ENCODE results near the gene CST1. TPM values are rescaled to one million over a fixed set of nuclear protein-coding genes. Genes with fewer than 3 reads are reported as not detected.
A peak's percentile ranks its signal among the peaks of the same experiment; 100 is the strongest.
"Not testable (repeated sequence)": the region's sequence is repeated elsewhere in the genome, so short reads cannot be mapped to it uniquely, and the experiment has no call there.

The CST1 gene
- total RNA-seq, 2 experiments from 2014 or later: not detected

DNA sequence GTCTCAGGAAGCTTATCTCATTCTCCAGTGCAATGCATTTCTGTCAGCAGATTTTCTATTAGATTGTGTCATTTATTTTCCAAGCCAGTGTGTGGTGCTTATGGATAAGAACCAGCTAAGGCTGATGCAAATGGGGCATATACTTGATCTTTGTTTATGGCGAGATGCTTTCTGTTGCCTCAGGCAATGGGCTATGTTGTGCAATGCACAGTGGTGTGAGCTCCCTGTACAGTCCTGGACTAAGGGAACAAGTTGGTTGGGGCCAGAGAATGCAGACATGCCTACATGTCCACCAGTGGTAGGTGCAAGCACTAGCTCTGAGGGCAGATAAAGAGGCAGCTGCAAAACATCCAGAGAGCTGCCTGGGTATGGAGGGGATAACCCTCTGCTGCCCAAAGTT lies 16.3 kb downstream of the CST1 start:
- H3K9me3 Mint-ChIP-seq (ENCODE audit: low read depth); CTCF ChIA-PET; ATAC-seq; H3K36me3 Mint-ChIP-seq (ENCODE audit: low read depth); POLR2A ChIA-PET; intact Hi-C loops (cut with DNase I, micrococcal nuclease); H3K27me3 Mint-ChIP-seq; H3K4me3 Mint-ChIP-seq; DNase-seq; H3K27ac Mint-ChIP-seq; H3K4me1 Mint-ChIP-seq: not testable (repeated sequence)

DNA sequence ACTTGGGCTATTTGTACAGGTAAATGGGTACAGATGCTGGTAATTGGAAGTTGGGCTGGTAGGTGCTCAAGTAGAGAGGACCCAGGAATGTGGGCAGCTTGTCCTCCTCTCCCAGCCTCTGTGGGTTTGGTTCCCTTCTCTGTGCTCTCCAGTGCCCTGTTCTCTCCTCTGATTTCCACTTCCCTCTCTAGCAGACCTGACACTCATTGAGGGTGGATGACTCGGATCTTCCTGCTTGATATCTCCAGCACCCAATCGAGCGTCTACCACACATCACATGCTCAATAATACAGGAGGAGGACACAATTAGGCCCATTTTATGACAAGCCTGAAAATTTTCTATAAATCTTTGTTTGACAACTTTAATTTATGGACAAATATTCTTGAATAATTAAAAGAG lies 23.7 kb downstream of the CST1 start:
- DNase-seq: no peak
- Mint-ChIP-seq H3K27me3 (peaks cover 5% of the 10 kb centered on the region), H3K9me3 (ENCODE audit: low read depth) (no peaks in the 10 kb centered on the region), H3K4me3 (no peak overlapping the region), H3K36me3 (ENCODE audit: low read depth) (no peaks in the 10 kb centered on the region), H3K27ac (no peak overlapping the region), H3K4me1 (no peaks in the 10 kb centered on the region)
- ChIA-PET CTCF (no interaction called here), POLR2A (no interaction called here)
- ATAC-seq: no peak
- intact Hi-C loops (cut with DNase I, micrococcal nuclease): no loop called here

DNA sequence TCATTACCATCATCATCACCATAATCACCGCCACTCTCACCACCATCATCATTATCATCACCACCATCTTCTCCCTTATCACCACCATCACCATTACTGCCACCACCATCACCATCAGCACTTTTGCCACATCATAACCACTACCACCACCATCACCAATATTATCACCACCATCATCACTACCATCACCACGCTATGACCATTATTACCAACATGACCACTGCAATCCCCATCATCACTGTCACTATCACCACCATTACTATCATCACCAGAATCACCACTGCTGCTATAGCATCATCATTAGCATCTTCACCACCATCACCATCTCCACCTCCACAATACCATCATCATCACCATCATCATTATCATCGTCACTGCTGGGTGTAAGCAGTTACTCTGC lies 25.6 kb downstream of the CST1 start:
- ChIA-PET CTCF (no interaction called here), POLR2A (no interaction called here)
- Mint-ChIP-seq H3K27ac (no peak overlapping the region), H3K4me3 (no peak overlapping the region), H3K4me1 (no peaks in the 10 kb centered on the region), H3K27me3 (peaks cover 3% of the 10 kb centered on the region), H3K9me3 (ENCODE audit: low read depth) (no peaks in the 10 kb centered on the region), H3K36me3 (ENCODE audit: low read depth) (no peaks in the 10 kb centered on the region)
- ATAC-seq: no peak
- DNase-seq: no peak
- intact Hi-C loops (cut with DNase I, micrococcal nuclease): no loop called here

DNA sequence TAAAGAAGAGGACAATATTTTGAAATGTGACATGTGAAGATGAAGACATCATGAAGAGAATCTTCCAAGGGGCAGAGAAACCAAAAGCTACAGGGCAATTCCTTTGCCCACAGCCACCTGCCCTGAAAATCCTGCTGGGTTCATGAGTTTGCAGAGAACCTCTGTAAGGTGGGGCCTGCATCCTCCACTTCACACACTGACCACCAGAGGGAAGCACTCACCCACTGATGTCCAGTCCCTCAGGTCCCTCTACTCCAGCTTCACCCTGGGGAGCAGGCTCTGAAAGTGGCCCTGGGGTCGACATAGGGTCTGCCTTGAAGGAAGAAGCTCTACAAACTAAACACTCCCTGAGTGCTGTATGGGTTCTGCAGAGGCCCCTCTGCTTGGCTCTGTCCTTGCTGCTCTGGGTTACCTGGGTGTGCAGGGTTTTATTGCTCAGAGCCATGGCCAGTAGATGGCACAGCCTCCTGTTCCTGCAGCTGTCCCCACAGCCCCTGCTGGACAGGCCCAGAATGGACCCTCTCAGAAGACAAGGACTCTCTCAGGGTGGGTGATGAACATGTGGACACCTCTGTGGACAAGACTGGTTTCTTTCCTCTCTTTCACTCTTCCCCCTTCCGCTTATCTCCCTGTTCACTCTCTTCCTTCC lies 27.0 kb downstream of the CST1 start:
- H3K27me3 Mint-ChIP-seq; H3K4me1 Mint-ChIP-seq; H3K36me3 Mint-ChIP-seq (ENCODE audit: low read depth); H3K4me3 Mint-ChIP-seq; H3K9me3 Mint-ChIP-seq (ENCODE audit: low read depth); intact Hi-C loops (cut with DNase I, micrococcal nuclease); POLR2A ChIA-PET; CTCF ChIA-PET; H3K27ac Mint-ChIP-seq: not testable (repeated sequence)
- DNase-seq: peak; percentile 61
- peak; percentile 58 for ATAC-seq

DNA sequence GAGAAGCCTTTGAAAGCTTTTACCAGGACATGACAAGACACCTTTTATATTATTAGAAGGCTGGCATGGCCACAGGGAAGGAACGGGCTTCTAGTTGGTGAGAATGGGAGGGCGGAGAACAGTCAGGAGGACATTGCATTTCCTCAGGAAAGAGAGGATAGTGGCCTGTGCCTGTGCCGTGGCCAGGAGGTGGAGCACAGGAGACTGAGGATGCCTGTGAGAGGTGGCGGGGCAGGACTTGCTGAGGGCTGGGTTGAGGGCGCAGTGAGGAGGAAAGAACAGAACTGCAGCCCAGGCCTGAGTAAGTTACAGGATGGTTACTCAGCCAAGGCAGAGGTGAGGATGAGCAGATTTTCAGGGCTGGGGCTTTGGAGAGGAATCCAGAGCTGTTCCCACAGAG lies 27.9 kb downstream of the CST1 start:
- DNase-seq; H3K36me3 Mint-ChIP-seq (ENCODE audit: low read depth); POLR2A ChIA-PET; ATAC-seq; CTCF ChIA-PET; H3K4me1 Mint-ChIP-seq; H3K9me3 Mint-ChIP-seq (ENCODE audit: low read depth); intact Hi-C loops (cut with DNase I, micrococcal nuclease); H3K4me3 Mint-ChIP-seq; H3K27me3 Mint-ChIP-seq; H3K27ac Mint-ChIP-seq: not testable (repeated sequence)

DNA sequence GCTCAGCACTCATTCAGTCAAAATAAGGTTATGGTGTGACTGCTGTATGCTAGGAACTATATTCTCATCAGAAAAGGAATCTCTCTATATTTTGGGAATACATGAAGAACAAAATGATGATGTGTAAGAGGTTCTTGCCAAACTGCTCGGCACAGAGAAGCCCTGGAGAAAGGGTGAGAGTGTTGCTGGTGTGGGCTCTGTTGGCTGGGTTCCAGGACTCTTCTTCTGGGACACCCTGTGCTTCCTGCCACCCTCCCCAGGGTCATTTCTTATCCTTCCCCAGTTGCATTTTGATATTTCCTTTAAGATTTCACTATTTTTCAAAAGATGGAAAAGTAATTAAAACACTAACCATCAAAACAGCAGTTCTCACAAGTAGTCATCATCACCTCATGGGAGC lies 28.8 kb downstream of the CST1 start:
- H3K36me3 Mint-ChIP-seq (ENCODE audit: low read depth): no peaks in the 10 kb centered on the region
- H3K9me3 Mint-ChIP-seq (ENCODE audit: low read depth): no peaks in the 10 kb centered on the region
- POLR2A ChIA-PET: no interaction called here
- H3K27me3 Mint-ChIP-seq: peaks cover 9% of the 10 kb centered on the region
- intact Hi-C loops (cut with DNase I, micrococcal nuclease): no loop called here
- H3K4me1 Mint-ChIP-seq: no peaks in the 10 kb centered on the region
- CTCF ChIA-PET: no interaction called here
- no peak overlapping the region for H3K4me3 Mint-ChIP-seq
- ATAC-seq (no peak), DNase-seq (no peak)
- no peak overlapping the region for H3K27ac Mint-ChIP-seq

DNA sequence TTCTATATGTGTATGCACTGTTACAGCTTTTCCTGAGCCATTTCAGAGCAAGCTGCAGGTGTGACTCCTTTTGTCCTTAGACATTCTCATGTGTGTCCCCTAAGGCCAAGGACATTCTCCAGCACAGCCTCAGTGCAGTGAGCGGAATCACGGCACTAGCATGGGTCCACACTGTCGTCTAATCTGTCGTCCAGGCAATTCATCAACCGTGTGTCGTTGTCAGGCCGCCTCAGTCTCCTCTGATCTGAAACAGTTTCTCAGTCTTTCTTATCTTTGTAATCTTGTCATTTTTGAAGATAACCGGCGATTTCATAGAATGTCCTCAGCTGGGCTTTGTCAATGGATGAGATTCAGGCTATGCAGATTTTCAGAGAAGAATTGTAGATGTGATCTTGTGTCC lies 31.4 kb downstream of the CST1 start:
- ATAC-seq; DNase-seq; H3K9me3 Mint-ChIP-seq (ENCODE audit: low read depth); POLR2A ChIA-PET; H3K27me3 Mint-ChIP-seq; CTCF ChIA-PET; H3K27ac Mint-ChIP-seq; H3K4me1 Mint-ChIP-seq; H3K4me3 Mint-ChIP-seq; H3K36me3 Mint-ChIP-seq (ENCODE audit: low read depth); intact Hi-C loops (cut with DNase I, micrococcal nuclease): not testable (repeated sequence)

DNA sequence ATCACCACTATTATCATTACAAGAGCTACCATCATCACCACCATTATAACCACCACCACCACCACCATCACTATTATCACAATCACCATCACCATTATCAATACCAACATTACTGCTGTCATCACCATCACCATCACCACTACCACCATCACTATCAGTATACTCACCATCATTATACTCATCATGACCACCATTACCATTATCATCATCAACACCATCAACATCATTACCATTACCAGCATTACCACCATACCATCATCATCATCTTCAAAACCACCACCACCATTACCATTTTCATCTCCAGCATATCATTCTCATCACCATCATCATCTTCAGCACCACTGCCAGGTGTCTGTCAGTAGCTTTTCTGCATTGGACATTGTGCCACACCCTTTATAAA lies 39.0 kb downstream of the CST1 start:
- H3K36me3 Mint-ChIP-seq (ENCODE audit: low read depth); H3K27ac Mint-ChIP-seq; H3K9me3 Mint-ChIP-seq (ENCODE audit: low read depth); POLR2A ChIA-PET; CTCF ChIA-PET; intact Hi-C loops (cut with DNase I, micrococcal nuclease); ATAC-seq; H3K27me3 Mint-ChIP-seq; DNase-seq; H3K4me1 Mint-ChIP-seq; H3K4me3 Mint-ChIP-seq: not testable (repeated sequence)

DNA sequence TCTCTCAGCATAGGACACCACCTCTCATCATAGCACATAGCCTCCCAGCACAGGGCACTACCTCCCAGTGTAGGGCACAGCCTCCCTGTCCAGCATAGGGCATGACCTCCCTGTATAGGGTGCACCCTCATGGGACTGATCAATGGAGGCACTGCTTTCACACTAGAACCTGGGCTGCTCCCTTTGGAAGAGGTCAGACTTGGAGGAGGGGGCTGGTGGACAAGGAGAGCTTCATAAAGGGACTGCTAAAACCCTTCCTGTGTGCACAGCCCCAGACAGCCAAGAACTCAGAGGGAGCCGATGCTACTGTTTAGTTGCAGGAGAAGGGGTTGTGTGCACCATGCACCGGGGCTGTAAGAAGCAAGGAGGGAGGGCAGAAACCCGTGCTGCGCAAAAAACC lies 40.0 kb downstream of the CST1 start:
- intact Hi-C loops (cut with DNase I, micrococcal nuclease): no loop called here
- ChIA-PET CTCF (no interaction called here), POLR2A (no interaction called here)
- Mint-ChIP-seq H3K36me3 (ENCODE audit: low read depth) (no peaks in the 10 kb centered on the region), H3K4me3 (no peak overlapping the region), H3K27ac (no peak overlapping the region), H3K27me3 (no peaks in the 10 kb centered on the region), H3K4me1 (no peaks in the 10 kb centered on the region), H3K9me3 (ENCODE audit: low read depth) (no peaks in the 10 kb centered on the region)
- no peak for ATAC-seq
- no peak for DNase-seq

DNA sequence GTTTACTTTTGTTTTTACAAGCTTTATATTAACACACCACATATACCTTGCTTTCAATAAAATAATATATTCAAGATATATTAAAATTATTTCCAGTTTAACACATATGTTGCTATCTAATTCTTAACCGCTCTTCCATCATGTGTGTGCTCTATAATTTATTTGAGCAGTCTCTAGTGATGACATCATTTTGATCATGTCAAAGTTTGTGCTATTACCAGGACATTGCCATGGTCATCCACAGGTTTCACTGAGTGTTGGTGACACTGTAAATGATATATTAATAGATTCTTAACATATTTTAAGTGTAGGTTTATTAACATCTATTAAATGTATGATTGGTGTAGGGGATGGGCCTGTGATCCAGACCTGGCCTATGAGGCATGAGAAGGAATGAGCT lies 44.8 kb downstream of the CST1 start:
- H3K4me1 Mint-ChIP-seq: no peaks in the 10 kb centered on the region
- H3K36me3 Mint-ChIP-seq (ENCODE audit: low read depth): no peaks in the 10 kb centered on the region
- intact Hi-C loops (cut with DNase I, micrococcal nuclease): no loop called here
- H3K27ac Mint-ChIP-seq: no peak overlapping the region
- ChIA-PET POLR2A (no interaction called here), CTCF (no interaction called here)
- ATAC-seq (no peak), DNase-seq (no peak)
- peaks cover 2% of the 10 kb centered on the region for H3K27me3 Mint-ChIP-seq
- H3K9me3 Mint-ChIP-seq (ENCODE audit: low read depth): no peaks in the 10 kb centered on the region
- no peak overlapping the region for H3K4me3 Mint-ChIP-seq

DNA sequence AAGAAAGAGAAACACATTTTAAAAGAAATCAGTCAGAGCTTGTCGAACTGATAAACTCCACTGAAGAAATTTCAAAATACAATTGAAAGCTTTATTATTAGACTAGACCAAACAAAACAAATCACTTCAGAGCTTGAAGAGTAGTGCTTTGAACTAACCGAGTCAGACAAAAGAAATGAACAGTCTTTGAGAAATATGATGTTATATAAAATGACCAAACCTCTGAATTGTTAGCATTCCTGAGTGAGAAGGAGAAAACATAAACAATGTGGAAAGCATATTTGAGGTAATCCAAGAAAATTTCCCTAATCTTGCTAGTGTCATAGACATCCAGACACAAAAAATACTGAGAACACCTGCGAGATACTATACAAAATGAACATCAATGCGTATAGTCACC lies 48.7 kb downstream of the CST1 start:
- no peaks in the 10 kb centered on the region for H3K9me3 Mint-ChIP-seq (ENCODE audit: low read depth)
- no peak overlapping the region for H3K4me3 Mint-ChIP-seq
- POLR2A ChIA-PET: no interaction called here
- intact Hi-C loops (cut with DNase I, micrococcal nuclease): no loop called here
- CTCF ChIA-PET: interaction anchor here (0.6 kb wide), 1 partner anchor 462 kb away, joined by 3 read pairs; no protein-coding TSS in a partner anchor
- DNase-seq (no peak), ATAC-seq (no peak)
- H3K36me3 Mint-ChIP-seq (ENCODE audit: low read depth): no peaks in the 10 kb centered on the region
- peaks cover 2% of the 10 kb centered on the region for H3K27me3 Mint-ChIP-seq
- no peaks in the 10 kb centered on the region for H3K4me1 Mint-ChIP-seq
- H3K27ac Mint-ChIP-seq: no peak overlapping the region

DNA sequence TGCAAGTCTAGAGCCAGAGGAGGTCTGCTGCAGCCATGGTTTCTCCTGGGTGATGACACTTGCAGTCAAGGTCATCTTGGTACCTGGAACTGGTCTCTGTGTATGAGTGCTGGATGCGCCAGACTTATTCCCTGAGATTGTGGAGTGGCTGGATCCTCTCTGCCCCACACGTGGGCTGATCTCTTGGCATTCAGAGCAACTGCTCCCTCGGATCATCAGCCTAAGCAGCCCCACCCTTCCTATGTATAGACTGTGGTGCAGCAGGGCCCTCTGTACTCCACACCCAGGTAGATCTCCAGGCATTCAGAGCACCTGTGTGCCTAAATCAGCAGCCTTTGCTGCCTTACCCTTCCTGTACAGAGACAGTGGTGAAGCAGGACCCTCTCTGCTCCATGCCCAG lies 49.8 kb downstream of the CST1 start:
- ATAC-seq (no peak), DNase-seq (no peak)
- no peaks in the 10 kb centered on the region for H3K4me1 Mint-ChIP-seq
- H3K36me3 Mint-ChIP-seq (ENCODE audit: low read depth): no peaks in the 10 kb centered on the region
- peaks cover 2% of the 10 kb centered on the region for H3K27me3 Mint-ChIP-seq
- no peak overlapping the region for H3K27ac Mint-ChIP-seq
- H3K9me3 Mint-ChIP-seq (ENCODE audit: low read depth): no peaks in the 10 kb centered on the region
- ChIA-PET CTCF (no interaction called here), POLR2A (no interaction called here)
- intact Hi-C loops (cut with DNase I, micrococcal nuclease): no loop called here
- H3K4me3 Mint-ChIP-seq: no peak overlapping the region

DNA sequence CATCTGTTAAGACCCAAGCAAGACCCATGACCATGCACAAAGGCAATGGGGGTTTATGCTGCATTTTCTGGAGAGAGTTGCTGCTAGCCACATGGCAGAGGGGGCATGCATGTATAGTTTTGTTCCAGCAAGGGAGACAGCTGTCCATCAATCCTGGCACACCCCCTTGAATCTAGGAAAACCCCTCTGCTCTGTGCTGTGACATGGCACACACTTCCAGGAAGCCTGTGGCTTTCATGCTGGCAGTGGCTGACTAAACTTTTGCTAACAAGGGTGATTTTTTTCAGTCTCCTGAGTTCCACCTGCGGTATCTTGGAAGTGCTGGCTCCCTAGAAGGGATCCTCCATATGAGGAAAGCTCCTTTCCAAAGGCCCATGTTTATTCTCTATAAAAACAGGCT lies 52.8 kb downstream of the CST1 start:
- ChIA-PET CTCF (no interaction called here), POLR2A (no interaction called here)
- H3K4me3 Mint-ChIP-seq: no peak overlapping the region
- no peak for DNase-seq
- no peaks in the 10 kb centered on the region for H3K4me1 Mint-ChIP-seq
- intact Hi-C loops (cut with DNase I, micrococcal nuclease): no loop called here
- H3K27me3 Mint-ChIP-seq: peaks cover 6% of the 10 kb centered on the region
- no peak overlapping the region for H3K27ac Mint-ChIP-seq
- ATAC-seq: no peak
- H3K36me3 Mint-ChIP-seq (ENCODE audit: low read depth): no peaks in the 10 kb centered on the region
- no peaks in the 10 kb centered on the region for H3K9me3 Mint-ChIP-seq (ENCODE audit: low read depth)
